PC-9 (cell line): Measurements from ENCODE around the gene JARID2. TPM values are rescaled to one million over a fixed set of nuclear protein-coding genes. Genes with fewer than 3 reads are reported as not detected.

ENCODE experiments used
- BruUV-seq: library from RNA; stranded (reverse); fragments of 400-500 nt; replicated peaks from 2 replicates; lab custom pipeline; 2021; lab: Mats Ljungman, UMichigan
- CTCF ChIA-PET: fragments of 300-600 bp; sonication (Branson Sonifier 250); formaldehyde crosslinking; loops from one replicate; lab custom pipeline; 2022; ENCODE audit warnings: antibody characterized with exemption; lab: Charles Lee
- POLR2A ChIA-PET: fragments of 300-600 bp; sonication (Branson Sonifier 250); formaldehyde crosslinking; loops from one replicate; lab custom pipeline; 2022; ENCODE audit warnings: antibody characterized with exemption; ENCODE audit not compliant: unreplicated experiment; lab: Charles Lee
- DNase-seq, 2 experiments: peaks; one replicate each; pipeline versions ENCODE4 v3.0.0 to v3.0.0-alpha.2; 2015 to 2022; ENCODE audit warnings: mixed read lengths in 1 of 2
- H2AFZ ChIP-seq: fragments of 200-600 bp; sonication (generic); 2 replicates; pipeline ENCODE4 v1.8.1; 2017; ENCODE audit warnings: antibody characterized with exemption
- H3F3A ChIP-seq: fragments of 200-600 bp; sonication (generic); 2 replicates; pipeline ENCODE4 v1.8.1; 2017; ENCODE audit warnings: antibody characterized with exemption, mild to moderate bottlenecking, low read depth; ENCODE audit not compliant: insufficient read depth
- H3K27ac ChIP-seq: fragments of 200-600 bp; sonication (generic); 2 replicates; pipeline ENCODE4 v1.6.1; 2016; ENCODE audit warnings: mixed run types
- H3K27me3 ChIP-seq: fragments of 200-600 bp; sonication (generic); 2 replicates; pipeline ENCODE4 v1.6.1; 2016; ENCODE audit warnings: low read depth, mixed run types; ENCODE audit not compliant: insufficient read depth
- H3K36me3 ChIP-seq: fragments of 200-600 bp; sonication (generic); 2 replicates; pipeline ENCODE4 v1.6.1; 2016; ENCODE audit warnings: low read depth, mixed run types
- H3K4me1 ChIP-seq: fragments of 200-600 bp; sonication (generic); replicated peaks from 2 replicates; pipeline ENCODE4 v1.6.1; 2016; ENCODE audit warnings: mixed run types; ENCODE audit not compliant: insufficient read depth
- H3K4me2 ChIP-seq: fragments of 200-600 bp; sonication (generic); 2 replicates; pipeline ENCODE4 v1.6.1; 2017; ENCODE audit warnings: mixed run types
- H3K4me3 ChIP-seq: fragments of 200-600 bp; sonication (generic); 2 replicates; pipeline ENCODE4 v1.6.1; 2016; ENCODE audit warnings: mixed run types
- H3K79me2 ChIP-seq: fragments of 200-600 bp; sonication (generic); 2 replicates; pipeline ENCODE4 v1.6.1; 2017; ENCODE audit warnings: low read depth, mixed run types
- H3K9me2 ChIP-seq: fragments of 200-600 bp; sonication (generic); 2 replicates; pipeline ENCODE4 v1.8.1; 2017; ENCODE audit warnings: mild to moderate bottlenecking; ENCODE audit not compliant: insufficient read depth
- H3K9me3 ChIP-seq: fragments of 200-600 bp; sonication (generic); 2 replicates; pipeline ENCODE4 v1.8.1; 2016; ENCODE audit warnings: low read depth; ENCODE audit not compliant: insufficient read depth
- H4K20me1 ChIP-seq: fragments of 200-600 bp; sonication (generic); 2 replicates; pipeline ENCODE4 v1.8.1; 2017; ENCODE audit not compliant: insufficient read depth
- EZH2 ChIP-seq: fragments of 200-600 bp; sonication (generic); IDR thresholded peaks from 2 replicates; pipeline ENCODE4 v1.8.0; 2017; ENCODE audit warnings: antibody characterized with exemption, low read depth
- intact Hi-C: fragments of 100-400 bp; cut with micrococcal nuclease; formaldehyde crosslinking; loops from one replicate; pipeline ENCODE4 v1.10.0; 2022; ENCODE audit not compliant: unreplicated experiment
- total RNA-seq: library from RNA; stranded (reverse); gene quantifications from 2 replicates; pipeline ENCODE4 v1.2.3, GENCODE V29; 2021
- TF ChIP-seq, protein P1 (sequence below): fragments of 200-600 bp; sonication (generic); conservative IDR thresholded peaks from 2 replicates; pipeline ENCODE4 v1.6.1; 2017; ENCODE audit warnings: mixed run types, antibody characterized with exemption, mild to moderate bottlenecking, moderate library complexity

Gene JARID2
- total RNA-seq, 1 experiment from 2014 or later = 35.0 TPM

DNA sequence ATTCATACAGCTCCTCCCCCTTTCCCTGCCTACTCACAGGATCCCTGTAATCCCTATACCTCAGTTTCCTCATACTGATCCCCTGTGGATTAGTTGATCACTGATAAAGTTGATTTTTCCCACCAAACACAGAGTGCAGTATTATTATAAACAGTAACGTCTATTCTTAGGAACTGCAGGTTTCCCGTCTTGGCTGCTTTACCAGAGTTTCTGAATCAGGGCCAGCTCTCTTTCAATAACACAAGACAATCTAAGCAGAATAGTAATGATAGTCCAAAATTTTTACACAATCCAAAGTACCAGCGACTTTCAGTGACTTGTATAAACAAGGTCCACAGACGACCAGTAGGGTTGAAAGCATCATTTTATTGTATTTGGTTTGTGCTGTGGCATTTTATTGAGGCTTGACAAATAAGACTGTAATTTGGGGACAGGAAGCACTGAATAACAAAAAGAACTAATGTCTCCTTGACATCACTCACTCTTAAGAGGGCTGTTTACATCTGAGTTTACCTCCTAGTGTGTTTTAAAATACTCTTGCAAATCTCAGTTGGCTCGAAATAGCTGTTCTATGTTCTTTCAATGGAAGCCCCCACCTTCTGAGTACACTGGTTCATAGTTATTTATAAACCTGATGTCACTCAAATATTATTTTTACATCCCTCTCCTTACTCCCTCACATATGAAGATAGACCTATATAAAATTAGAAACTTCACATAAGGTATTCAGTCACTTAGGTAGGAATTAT, 6.1 kb upstream of the JARID2 start:
- ChIA-PET POLR2A (interaction anchor here (0.6 kb wide), 2 partner anchors 339 to 464 kb away, joined by 3 to 6 read pairs; no protein-coding TSS in a partner anchor), CTCF (no interaction called here)
- Histone ChIP-seq H3K79me2 (no peaks in the 10 kb centered on the region; the same call in 1 of the 2 replicates), H3K4me2 (no peak overlapping the region), H3K4me3 (no peak overlapping the region), H3K36me3 (no peaks in the 10 kb centered on the region), H3K9me3 (no peaks in the 10 kb centered on the region), H3K9me2 (no peaks in the 10 kb centered on the region), H3K27me3 (no peaks in the 10 kb centered on the region), H3K4me1 (peaks cover 20% of the 10 kb centered on the region), H4K20me1 (no peaks in the 10 kb centered on the region), H2AFZ (no peak overlapping the region), H3K27ac (no peak overlapping the region), H3F3A (peaks cover 12% of the 10 kb centered on the region; the same call in 1 of the 2 replicates)
- intact Hi-C loops = no loop called here
- TF ChIP-seq, protein P1, sequence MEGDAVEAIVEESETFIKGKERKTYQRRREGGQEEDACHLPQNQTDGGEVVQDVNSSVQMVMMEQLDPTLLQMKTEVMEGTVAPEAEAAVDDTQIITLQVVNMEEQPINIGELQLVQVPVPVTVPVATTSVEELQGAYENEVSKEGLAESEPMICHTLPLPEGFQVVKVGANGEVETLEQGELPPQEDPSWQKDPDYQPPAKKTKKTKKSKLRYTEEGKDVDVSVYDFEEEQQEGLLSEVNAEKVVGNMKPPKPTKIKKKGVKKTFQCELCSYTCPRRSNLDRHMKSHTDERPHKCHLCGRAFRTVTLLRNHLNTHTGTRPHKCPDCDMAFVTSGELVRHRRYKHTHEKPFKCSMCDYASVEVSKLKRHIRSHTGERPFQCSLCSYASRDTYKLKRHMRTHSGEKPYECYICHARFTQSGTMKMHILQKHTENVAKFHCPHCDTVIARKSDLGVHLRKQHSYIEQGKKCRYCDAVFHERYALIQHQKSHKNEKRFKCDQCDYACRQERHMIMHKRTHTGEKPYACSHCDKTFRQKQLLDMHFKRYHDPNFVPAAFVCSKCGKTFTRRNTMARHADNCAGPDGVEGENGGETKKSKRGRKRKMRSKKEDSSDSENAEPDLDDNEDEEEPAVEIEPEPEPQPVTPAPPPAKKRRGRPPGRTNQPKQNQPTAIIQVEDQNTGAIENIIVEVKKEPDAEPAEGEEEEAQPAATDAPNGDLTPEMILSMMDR = no peak
- no peak for TF ChIP-seq EZH2
- no TSS peak for BruUV-seq
- no peak for DNase-seq

DNA sequence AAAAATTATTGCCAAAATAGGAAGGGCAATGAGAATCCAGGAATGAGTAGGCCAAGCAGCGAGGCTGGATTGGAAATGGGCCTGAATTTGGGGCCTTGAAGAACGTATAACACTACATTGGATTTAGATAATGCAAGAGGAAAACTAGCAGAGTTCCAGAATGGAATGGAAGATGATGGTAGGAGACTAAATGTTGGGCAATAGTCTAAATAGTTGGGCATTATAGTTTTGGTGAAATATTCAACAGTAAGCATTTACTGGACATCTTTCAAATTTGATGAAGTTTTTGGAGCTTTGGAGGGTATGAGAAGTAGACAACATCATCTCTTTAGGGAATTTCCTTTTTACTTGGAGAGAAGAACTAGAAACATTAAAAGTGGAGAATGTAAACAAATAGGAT, 3.4 kb upstream of the JARID2 start:
- no peak for DNase-seq
- TF ChIP-seq EZH2 = no peak
- TF ChIP-seq, protein P1 = no peak
- peaks cover 17% of the 10 kb centered on the region for H3K79me2 ChIP-seq
- H3F3A ChIP-seq = peaks cover 21% of the 10 kb centered on the region; the same call in 1 of the 2 replicates
- no peaks in the 10 kb centered on the region for H3K36me3 ChIP-seq
- peaks cover 20% of the 10 kb centered on the region for H3K4me1 ChIP-seq
- POLR2A ChIA-PET = no interaction called here
- no peaks in the 10 kb centered on the region for H4K20me1 ChIP-seq
- no peaks in the 10 kb centered on the region for H3K9me3 ChIP-seq
- no peak overlapping the region for H2AFZ ChIP-seq
- BruUV-seq = no TSS peak
- no peak overlapping the region for H3K27ac ChIP-seq
- no peak overlapping the region for H3K4me3 ChIP-seq
- H3K27me3 ChIP-seq = no peaks in the 10 kb centered on the region
- H3K9me2 ChIP-seq = no peaks in the 10 kb centered on the region
- H3K4me2 ChIP-seq = peak overlapping the region; percentile 72; the same call in 1 of the 2 replicates
- intact Hi-C loops = no loop called here
- CTCF ChIA-PET = interaction anchor here (0.5 to 0.6 kb wide), 2 partner anchors 42 to 1029 kb away, joined by 4 to 15 read pairs; no protein-coding TSS in a partner anchor

DNA sequence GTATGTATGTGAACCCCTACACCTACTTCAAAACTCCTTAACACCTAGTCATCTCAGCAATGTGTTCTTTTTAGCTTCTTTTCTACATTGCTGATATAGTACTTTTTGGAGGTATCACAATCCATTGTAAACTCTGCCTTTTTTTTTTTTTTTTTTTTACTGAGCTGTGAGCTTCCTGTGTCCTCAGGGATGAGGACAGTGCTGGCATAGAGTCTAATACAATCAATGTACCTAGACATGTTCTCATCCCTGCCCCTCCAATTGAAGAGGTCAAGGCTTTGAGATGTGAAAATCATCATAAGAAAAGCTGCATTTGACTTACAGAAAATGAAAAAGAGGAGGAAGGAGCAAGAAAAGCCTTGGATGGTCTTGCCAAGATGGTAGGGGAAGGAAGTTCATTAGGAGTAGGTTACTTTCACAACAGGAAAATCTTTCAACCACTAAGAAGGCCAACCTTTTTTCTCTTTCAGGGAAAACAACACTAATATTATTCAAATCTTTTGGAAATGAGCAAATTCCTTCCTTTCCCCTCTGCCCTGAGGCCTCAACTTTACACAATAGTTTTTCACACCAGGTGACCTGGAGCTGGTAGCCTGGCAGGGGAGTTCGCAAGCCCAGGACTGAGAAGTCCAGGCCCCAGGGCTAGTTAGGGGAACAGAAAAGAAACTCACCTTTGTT, 2.8 kb upstream of the JARID2 start:
- Histone ChIP-seq H3K4me2 (peak overlapping the region; percentile 72), H3K79me2 (peaks cover 22% of the 10 kb centered on the region), H3K4me1 (peaks cover 20% of the 10 kb centered on the region), H4K20me1 (no peaks in the 10 kb centered on the region), H2AFZ (no peak overlapping the region), H3K36me3 (no peaks in the 10 kb centered on the region), H3F3A (peaks cover 23% of the 10 kb centered on the region; the same call in 1 of the 2 replicates), H3K9me2 (no peaks in the 10 kb centered on the region), H3K27me3 (no peaks in the 10 kb centered on the region), H3K9me3 (no peaks in the 10 kb centered on the region), H3K4me3 (peak overlapping the region; percentile 93; the same call in 1 of the 2 replicates), H3K27ac (peak overlapping the region; percentile 40)
- intact Hi-C loops = no loop called here
- no peak for TF ChIP-seq EZH2
- TF ChIP-seq, protein P1 = no peak
- ChIA-PET CTCF (interaction anchor here (0.6 kb wide), 1 partner anchor 1029 kb away, joined by 15 read pairs; no protein-coding TSS in a partner anchor), POLR2A (no interaction called here)
- no TSS peak for BruUV-seq
- peak in 1 of 2 experiments; percentile 63 for DNase-seq
